ENCODE results near the gene HAUS6.
A peak's percentile ranks its signal among the peaks of the same experiment; 100 is the strongest.
"Not testable (repeated sequence)": the region's sequence is repeated elsewhere in the genome, so short reads cannot be mapped to it uniquely, and the experiment has no call there.

HAUS6 gene

GRCh38 chr9:19030899-19031298 lies 71.8 kb downstream of the HAUS6 start:
- no peak for DNase-seq

- peak; percentile 20 to 72 for DNase-seq
Observed at GRCh38 chr9:19028835-19029451, 73.8 kb downstream of the HAUS6 start.

GRCh38 chr9:19027825-19028224 lies 74.9 kb downstream of the HAUS6 start:
- no peak for DNase-seq

GRCh38 chr9:19026375-19026774 lies 76.3 kb downstream of the HAUS6 start:
- DNase-seq: no peak

- no peak for DNase-seq
Observed at GRCh38 chr9:19023078-19023477, 79.6 kb downstream of the HAUS6 start.

GRCh38 chr9:19022206-19022605 lies 80.5 kb downstream of the HAUS6 start:
- DNase-seq: no peak

GRCh38 chr9:19021649-19022048 lies 81.1 kb downstream of the HAUS6 start:
- not testable (repeated sequence) for DNase-seq

- no peak for DNase-seq
Observed at GRCh38 chr9:19020886-19021455, 81.7 kb downstream of the HAUS6 start.

GRCh38 chr9:19018201-19018600 lies 84.5 kb downstream of the HAUS6 start:
- no peak for DNase-seq

GRCh38 chr9:19009391-19009965 lies 93.2 kb downstream of the HAUS6 start:
- no peak for DNase-seq
